Esophagus (tissue), 2 donors: ENCODE data around the gene ARHGAP26. TPM values are rescaled to one million over a fixed set of nuclear protein-coding genes. Genes with fewer than 3 reads are reported as not detected.

ENCODE experiments used
- H3K27ac ChIP-seq, 2 donors: one replicate each; pipeline ENCODE4 v1.5.1; 2013; ENCODE audit warnings: low read depth in 2 of 2, mild to moderate bottlenecking in 2 of 2, inconsistent platforms in 1 of 2, low read length in 1 of 2, moderate library complexity in 1 of 2
- H3K27me3 ChIP-seq, 2 donors: one replicate each; pipeline ENCODE4 v1.6.1; 2013; ENCODE audit warnings: low read length in 2 of 2, control low read depth in 1 of 2, mild to moderate bottlenecking in 1 of 2; ENCODE audit not compliant: insufficient read depth in 2 of 2, control insufficient read depth in 1 of 2
- H3K36me3 ChIP-seq, 2 donors: one replicate each; pipeline ENCODE4 v1.6.1; 2013; ENCODE audit warnings: low read length in 1 of 2; ENCODE audit not compliant: control insufficient read depth in 2 of 2, insufficient read depth in 2 of 2
- H3K4me1 ChIP-seq, 2 donors: one replicate each; pipeline ENCODE4 v1.6.1; 2013; ENCODE audit warnings: low read length in 1 of 2; ENCODE audit not compliant: control insufficient read depth in 2 of 2, insufficient read depth in 2 of 2
- H3K4me3 ChIP-seq, 2 donors: one replicate each; pipeline ENCODE4 v1.5.1; 2013; ENCODE audit warnings: low read length in 2 of 2, mild to moderate bottlenecking in 2 of 2, low read depth in 1 of 2, moderate library complexity in 1 of 2
- H3K9me3 ChIP-seq, 2 donors: one replicate each; pipeline ENCODE4 v1.6.1; 2013; ENCODE audit warnings: mild to moderate bottlenecking in 2 of 2, low read depth in 1 of 2, low read length in 1 of 2, moderate library complexity in 1 of 2; ENCODE audit not compliant: control insufficient read depth in 2 of 2, insufficient read depth in 1 of 2
- WGBS, 2 donors: extraction: QIAGEN DNeasy Blood & Tissue Kit; methylation state at CpG; one replicate each; pipeline ENCODE4 v1.1.7; 2013; 5-methylcytosine and 5-hydroxymethylcytosine counted together
- polyA plus RNA-seq, 2 donors: library from polyadenylated mRNA; stranded (reverse); fragments of 200-250 nt; gene quantifications; one replicate each; pipeline ENCODE4 v1.2.3, GENCODE V29; 2013
- donor health status: healthy with polysubstance abuse.
- donor health status: Bipolar disorder and iron deficiency.

The ARHGAP26 gene
- polyA plus RNA-seq, 2 donors: 3.1 to 3.6 TPM

- Histone ChIP-seq H3K4me1 (no peaks in the 10 kb centered on the region), H3K36me3 (no peaks in the 10 kb centered on the region), H3K4me3 (no peak overlapping the region), H3K9me3 (no peaks in the 10 kb centered on the region), H3K27ac (peak overlapping the region in 1 of 2 donors; percentile 71), H3K27me3 (no peaks in the 10 kb centered on the region)
- WGBS, 2 donors: 27 to 39% methylated on average over 7 of the region's 7 CpGs
Measured at GRCh38 chr5:143051244-143052058, 281.3 kb downstream of the ARHGAP26 start.

GRCh38 chr5:143052967-143053682 is 282.9 kb downstream of the ARHGAP26 start:
- H3K27ac ChIP-seq: no peak overlapping the region
- peaks cover 0 to 2% of the 10 kb centered on the region in 2 donors for H3K36me3 ChIP-seq
- no peaks in the 10 kb centered on the region for H3K9me3 ChIP-seq
- H3K4me3 ChIP-seq: no peak overlapping the region
- no peaks in the 10 kb centered on the region for H3K27me3 ChIP-seq
- WGBS, 2 donors: 87 to 92% methylated on average over 3 of the region's 3 CpGs
- H3K4me1 ChIP-seq: no peaks in the 10 kb centered on the region

DNA sequence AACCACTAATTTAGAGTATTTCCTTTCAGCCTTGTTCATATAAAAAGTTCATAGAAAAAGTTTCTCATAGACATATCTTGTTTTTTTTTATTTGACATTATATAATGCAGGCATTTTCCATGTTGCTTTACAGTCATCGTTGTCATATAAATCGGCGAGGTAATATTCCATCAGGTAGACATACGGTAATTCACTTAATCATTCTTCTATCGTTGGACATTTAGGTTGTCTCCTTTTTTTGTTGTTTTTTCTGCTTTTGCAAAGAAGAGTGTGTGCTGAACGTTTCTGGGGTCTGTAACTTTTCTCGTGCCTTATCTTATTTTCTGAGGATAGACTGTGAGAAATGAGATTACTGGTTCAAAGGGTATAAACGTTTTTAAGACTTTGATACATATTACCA is 283.6 kb downstream of the ARHGAP26 start:
- Histone ChIP-seq H3K36me3 (peaks cover 0 to 2% of the 10 kb centered on the region in 2 donors), H3K4me3 (no peak overlapping the region), H3K27ac (no peak overlapping the region)

DNA sequence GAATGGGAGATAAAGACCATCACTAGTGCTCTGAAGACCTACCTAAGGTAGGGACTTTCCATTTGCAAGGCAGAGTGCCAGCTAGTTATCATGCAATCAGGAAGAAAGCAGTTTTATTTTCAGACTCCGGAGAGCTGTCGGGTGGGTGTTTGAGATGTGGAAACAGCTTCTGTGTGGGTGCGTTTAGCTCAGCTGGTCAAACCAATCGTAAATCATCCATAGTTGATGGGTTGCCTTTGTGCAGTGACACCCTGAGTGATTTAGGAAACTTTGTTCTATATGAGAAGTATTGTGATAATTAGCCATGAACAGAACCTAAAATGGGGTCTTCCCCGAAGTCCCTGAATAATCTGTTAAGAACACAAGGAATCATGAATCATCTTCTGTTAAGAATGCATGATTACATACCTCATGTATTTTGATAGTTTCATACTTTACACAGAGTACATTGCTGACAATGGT is 284.3 kb downstream of the ARHGAP26 start:
- no peak overlapping the region for H3K4me3 ChIP-seq
- H3K27me3 ChIP-seq: no peaks in the 10 kb centered on the region
- no peaks in the 10 kb centered on the region for H3K4me1 ChIP-seq
- 29 to 37% methylated on average over 5 of the region's 5 CpGs for WGBS, 2 donors
- no peaks in the 10 kb centered on the region for H3K9me3 ChIP-seq
- H3K36me3 ChIP-seq: peaks cover 0 to 2% of the 10 kb centered on the region in 2 donors
- H3K27ac ChIP-seq: no peak overlapping the region

More for the DNA sequence above, 283.6 kb downstream of the ARHGAP26 start:
- H3K4me1 ChIP-seq: no peaks in the 10 kb centered on the region
- H3K27me3 ChIP-seq: no peaks in the 10 kb centered on the region
- WGBS, 2 donors: 82 to 84% methylated on average over 8 of the region's 8 CpGs
- no peaks in the 10 kb centered on the region for H3K9me3 ChIP-seq

DNA sequence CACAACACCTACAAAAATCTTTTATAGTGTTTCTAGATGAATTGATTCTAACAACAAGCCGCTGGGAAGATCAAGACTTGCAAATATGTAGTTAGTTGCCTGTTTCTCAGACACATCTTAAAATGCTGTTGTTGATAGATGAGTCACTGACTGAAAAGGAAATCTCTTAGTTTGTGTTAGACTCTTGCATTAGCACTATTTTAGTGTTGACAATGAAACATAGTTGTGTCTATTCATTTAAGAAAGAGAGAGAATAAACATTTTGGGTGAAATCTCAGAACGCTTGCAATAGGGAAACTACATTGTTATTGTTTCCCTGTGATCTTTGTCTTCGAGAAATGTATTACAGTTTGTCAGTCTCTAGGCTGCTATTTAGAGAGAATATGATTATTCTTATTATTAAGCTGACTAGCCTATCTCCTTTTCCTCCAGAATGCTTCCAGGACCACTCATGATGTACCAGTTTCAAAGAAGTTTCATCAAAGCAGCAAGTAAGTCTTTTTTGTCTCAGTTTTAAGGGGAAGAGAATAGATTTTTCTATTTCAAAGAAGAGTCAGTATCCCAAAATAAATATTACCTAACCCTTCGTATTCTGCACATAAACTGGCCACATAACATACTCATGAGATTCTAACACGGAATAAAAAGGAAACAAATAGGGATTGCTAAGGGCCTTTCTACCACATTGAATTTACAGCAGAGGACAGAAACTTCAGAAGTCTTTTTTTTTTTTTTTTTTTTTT is 285.6 kb downstream of the ARHGAP26 start:
- no peak overlapping the region for H3K27ac ChIP-seq
- WGBS, 2 donors: 70 to 83% methylated on average over 5 of the region's 5 CpGs
- no peak overlapping the region for H3K4me3 ChIP-seq
- H3K36me3 ChIP-seq: peaks cover 0 to 2% of the 10 kb centered on the region in 2 donors
- no peaks in the 10 kb centered on the region for H3K9me3 ChIP-seq
- no peaks in the 10 kb centered on the region for H3K4me1 ChIP-seq
- no peaks in the 10 kb centered on the region for H3K27me3 ChIP-seq

- no peaks in the 10 kb centered on the region for H3K4me1 ChIP-seq
- H3K36me3 ChIP-seq: peaks cover 0 to 2% of the 10 kb centered on the region in 2 donors
- no peak overlapping the region for H3K27ac ChIP-seq
- H3K9me3 ChIP-seq: no peaks in the 10 kb centered on the region
- no peaks in the 10 kb centered on the region for H3K27me3 ChIP-seq
- no peak overlapping the region for H3K4me3 ChIP-seq
Measured at GRCh38 chr5:143056339-143056704, 286.1 kb downstream of the ARHGAP26 start.

DNA sequence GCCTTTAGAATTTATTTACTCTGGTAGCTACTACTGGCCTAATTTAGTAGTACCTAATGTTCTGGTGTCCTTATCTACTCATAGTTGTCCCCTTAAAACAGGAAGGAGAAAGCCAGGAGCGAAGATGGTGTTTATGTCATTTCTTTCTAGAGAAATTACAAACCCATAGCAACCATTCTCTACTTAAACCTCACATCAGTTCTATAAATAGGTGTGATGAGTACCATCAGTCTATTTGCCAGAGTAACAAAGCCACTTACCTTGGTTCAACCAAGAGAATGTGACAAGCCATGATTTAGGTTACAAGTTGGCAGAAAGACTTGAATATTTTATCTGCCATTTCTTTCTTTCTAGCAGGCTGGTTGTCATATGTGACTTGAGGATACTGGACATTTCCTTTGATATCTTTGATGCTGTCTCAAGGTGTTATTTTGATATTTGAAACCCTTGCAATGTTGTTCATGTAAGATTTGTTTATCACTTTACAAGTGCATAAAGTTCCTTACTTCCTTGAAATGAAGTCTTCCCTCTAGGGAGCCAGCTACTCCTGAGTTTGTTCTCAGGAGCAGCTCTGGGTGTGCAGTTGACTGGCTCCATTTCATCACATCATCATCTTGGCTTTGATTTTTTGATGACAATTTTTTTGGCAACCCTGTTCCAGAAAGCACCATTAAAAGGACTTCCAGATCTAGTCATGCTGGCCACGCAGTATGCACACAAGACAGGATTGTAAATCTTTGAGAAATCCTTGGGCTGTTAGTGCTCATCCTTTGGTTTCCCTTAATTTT is 286.8 kb downstream of the ARHGAP26 start:
- Histone ChIP-seq H3K27ac (no peak overlapping the region), H3K4me1 (no peaks in the 10 kb centered on the region), H3K36me3 (peaks cover 0 to 2% of the 10 kb centered on the region in 2 donors), H3K27me3 (no peaks in the 10 kb centered on the region), H3K4me3 (no peak overlapping the region), H3K9me3 (no peaks in the 10 kb centered on the region)
- WGBS, 2 donors: 88 to 89% methylated on average over 2 of the region's 2 CpGs

DNA sequence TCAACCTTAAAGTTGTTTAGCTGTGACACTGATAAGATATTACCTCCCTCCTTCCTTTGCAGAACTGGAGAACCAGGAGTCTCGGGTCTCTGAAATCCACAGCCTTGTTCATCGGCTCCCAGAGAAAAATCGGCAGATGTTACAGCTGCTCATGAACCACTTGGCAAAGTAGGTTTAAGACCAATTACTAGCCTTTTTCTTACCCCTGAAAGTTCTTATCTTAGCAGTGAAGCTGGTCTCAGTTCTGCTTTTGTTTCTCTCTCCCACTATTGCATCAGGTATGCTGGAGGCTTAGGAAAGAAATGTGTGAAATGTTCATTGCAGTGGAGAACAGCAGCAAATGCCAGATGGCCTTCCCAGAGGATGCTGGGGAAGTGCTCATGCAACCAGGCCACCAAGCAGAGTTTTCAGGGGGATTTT is 287.4 kb downstream of the ARHGAP26 start:
- Histone ChIP-seq H3K4me3 (no peak overlapping the region), H3K9me3 (no peaks in the 10 kb centered on the region), H3K27ac (no peak overlapping the region), H3K36me3 (peaks cover 0 to 2% of the 10 kb centered on the region in 2 donors), H3K4me1 (no peaks in the 10 kb centered on the region), H3K27me3 (no peaks in the 10 kb centered on the region)
- 92 to 94% methylated on average over 3 of the region's 3 CpGs for WGBS, 2 donors

DNA sequence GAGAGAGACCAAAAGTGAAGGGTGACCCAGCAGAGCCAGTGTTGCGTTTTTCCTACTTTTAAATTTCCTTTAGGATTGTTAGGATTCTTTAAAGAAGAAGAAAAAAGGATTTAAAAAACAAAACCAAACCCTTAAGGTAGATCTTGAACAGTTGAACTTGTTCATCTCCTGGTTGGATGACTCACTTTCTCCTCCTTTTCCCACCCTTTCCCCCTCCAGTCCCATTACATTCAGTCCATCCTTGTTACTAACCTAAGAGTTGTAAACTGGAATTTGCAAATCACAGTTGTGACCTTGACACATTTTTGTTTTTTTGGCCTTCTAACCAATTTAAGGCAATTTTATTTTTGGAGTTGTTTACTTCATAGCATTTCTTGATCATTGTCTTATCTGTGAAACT is 289.2 kb downstream of the ARHGAP26 start:
- H3K27ac ChIP-seq: no peak overlapping the region
- H3K27me3 ChIP-seq: no peaks in the 10 kb centered on the region
- no peak overlapping the region for H3K4me3 ChIP-seq
- peaks cover 0 to 2% of the 10 kb centered on the region in 2 donors for H3K36me3 ChIP-seq
- peaks cover 0 to 10% of the 10 kb centered on the region in 2 donors for H3K4me1 ChIP-seq
- WGBS, 2 donors: 85 to 100% methylated on average over 1 of the region's 1 CpG
- H3K9me3 ChIP-seq: no peaks in the 10 kb centered on the region
